Stimulated activated CD8-positive, alpha-beta memory T cell treated with anti-CD3 and anti-CD28 coated beads, Interleukin-4, amount 100 ng/mL, for 48 hours (primary cell): ENCODE data around the gene MARK2.
"Not testable (repeated sequence)": the region's sequence is repeated elsewhere in the genome, so short reads cannot be mapped to it uniquely, and the experiment has no call there.

Experiments used
- DNase-seq: peaks from one replicate; pipeline ENCODE4 v3.0.0-alpha.2; 2020

Gene MARK2

DNA sequence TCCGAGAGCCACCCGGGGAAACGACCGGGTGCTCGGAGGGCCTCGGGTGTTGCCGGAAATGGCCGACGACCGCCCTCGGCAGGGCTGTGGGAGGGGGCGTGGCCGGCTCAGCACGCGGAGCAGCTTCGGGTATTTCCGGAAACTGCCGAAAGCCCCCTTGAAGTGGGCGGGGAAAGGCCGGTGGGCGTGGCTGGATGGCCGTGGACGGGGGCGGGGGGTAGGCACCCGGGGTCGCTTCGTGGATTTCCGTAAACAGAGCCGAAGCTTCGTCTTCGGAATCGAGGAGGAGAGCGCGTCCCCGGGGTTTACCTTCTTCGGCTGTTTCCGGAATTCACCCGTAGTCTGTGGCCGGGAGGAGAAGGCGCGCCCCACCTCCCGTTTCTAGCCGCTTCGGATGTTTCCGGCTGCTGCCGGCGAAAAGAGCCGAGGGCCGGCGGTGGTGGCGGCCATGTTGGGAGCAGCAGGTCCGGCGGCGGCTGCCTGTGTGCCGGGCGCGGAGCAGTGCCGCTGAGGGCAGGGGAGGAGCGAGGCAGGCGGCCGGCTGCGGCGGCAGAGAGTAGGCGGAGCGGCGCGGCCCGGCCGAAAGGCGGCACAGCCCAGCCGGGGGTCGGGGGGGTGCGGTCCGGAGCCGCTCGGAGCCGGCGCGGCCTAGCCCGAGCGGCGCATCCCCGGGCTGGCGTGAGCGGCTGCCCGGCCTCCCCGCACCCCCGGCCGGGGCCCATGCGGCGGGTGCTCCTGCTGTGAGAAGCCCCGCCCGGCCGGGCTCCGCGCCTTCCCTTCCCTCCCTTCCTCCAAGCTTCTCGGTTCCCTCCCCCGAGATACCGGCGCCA is at the start of gene MARK2:
Gene MARK2, plus strand, starts transcription at position 433 of the 830 bp plus-strand sequence. Its CDS starts 397 bp downstream, at position 830.
- DNase-seq = peak; percentile 100

DNA sequence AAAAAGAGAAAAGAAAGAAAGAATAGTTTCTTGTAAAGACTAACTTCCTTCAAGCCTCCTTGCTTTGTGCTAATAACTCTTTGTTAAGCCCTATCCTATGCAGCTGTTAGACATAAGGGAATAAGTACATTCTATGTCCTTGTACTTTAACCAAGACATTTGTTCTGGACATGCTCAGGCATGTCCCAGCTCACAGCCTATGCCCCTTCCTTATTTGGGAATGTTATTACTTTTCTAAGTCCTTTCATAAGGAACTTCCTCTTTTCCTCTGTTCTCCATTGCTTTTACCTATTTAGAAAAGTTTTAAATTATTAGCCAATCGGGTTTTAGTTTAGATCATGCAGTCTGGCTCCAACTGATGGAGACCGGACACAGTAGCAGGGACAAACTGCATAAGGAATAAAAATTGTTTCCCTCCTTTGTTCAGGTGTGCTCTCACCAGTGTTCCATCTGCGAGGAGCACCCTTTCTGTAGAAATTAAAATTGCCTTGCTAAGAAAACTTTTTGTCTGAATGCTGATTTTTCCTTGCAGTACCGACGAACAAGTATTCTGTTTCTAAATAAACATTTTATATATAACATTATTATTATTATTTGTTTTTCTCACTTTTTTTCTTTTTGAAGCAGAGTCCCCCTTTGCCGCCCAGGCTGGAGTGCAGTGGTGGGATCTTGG is 47.3 kb upstream of the MARK2 start:
- DNase-seq = no peak

DNA sequence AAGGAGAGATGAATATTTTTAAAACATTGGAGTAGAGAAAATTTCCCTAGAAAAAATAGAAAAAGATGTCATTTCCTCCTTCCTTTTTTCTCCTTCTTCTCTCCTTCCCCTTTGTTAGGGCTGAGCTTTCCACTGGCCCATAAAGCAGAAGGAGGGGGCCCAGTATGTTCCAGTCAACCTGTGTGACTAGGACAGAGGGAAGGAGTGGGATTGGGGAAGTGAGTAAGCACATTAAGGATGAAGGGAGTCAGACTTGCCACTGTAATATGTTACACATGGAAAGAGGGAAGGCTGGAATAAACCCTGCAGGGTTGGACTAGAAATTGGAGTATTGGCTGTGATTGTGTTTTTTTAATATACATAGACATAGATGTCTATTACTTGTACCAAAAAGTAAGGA is 45.7 kb upstream of the MARK2 start:
- DNase-seq = no peak

DNA sequence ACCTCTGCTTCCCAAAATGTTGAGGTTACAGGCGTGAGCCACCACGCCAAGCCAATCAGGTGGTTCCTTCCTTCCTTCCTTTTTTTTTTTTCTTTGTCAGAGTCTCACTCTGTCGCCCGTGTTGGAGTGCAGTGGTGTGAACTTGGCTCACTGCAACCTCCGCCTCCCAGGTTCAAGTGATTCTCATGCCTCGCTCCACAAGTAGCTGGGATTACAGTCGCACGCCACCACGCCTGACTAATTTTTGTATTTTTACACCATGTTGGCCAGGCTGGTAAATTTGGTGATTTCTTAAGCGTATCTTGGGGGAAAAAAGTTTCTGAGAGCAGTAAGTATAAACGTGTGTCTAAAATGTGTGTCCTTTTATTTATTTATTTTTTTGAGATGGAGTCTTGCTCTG is 43.8 kb upstream of the MARK2 start:
- DNase-seq = no peak

DNA sequence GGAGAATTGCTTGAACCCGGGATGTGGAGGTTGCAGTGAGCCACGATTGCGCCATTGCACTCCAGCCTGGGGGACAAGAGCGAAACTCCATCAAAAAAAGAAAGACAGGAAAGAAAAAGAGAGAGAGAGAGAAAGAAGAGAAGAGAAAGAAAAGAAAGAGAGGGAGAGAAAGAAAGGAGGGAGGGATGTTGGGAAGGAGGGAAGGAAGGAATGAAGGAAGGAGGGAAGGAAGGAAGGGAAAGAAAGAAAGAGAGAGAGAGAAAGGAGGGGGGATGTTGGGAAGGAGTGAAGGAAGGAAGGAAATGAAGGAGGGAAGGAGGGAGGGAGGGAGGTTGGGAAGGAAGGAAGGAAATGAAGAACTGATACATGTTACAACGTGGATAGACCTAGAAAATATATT is 38.0 kb upstream of the MARK2 start:
- DNase-seq = no peak

DNA sequence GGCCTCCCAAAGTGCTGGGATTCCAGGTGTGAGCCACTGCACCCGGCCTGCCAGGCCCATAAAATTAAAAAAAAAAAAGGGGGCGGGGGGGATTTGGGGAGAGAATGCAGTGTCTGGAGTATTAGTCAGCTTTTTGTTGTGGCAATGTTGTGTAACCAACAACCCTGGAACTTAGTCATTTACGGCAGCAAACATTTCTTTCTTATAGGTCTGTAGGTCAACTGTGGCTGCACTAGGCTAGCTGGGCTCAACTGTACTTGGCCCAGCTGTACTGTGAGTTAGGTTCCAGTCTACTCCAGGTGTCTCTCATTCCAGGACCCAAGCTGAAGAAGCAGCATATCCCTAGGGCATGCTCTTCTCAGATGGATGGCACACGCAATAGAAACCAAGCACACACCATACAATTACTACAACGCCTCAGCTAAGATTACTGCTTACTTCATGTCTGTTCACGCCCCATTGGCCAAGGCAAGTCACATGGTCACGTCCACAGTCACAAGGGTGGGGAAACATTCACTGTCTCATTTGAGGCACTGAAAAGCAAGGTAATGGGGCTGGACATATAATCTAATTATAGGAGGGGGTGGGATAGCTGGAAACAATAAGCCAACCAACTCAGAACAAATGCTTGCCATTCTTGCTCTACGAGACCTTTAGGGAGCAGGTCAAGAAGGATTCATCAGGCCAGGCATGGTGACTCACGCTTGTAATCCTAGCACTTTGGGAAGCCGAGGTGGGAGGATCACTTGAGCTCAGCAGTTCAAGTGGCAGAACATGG is 36.1 kb upstream of the MARK2 start:
- no peak for DNase-seq

DNA sequence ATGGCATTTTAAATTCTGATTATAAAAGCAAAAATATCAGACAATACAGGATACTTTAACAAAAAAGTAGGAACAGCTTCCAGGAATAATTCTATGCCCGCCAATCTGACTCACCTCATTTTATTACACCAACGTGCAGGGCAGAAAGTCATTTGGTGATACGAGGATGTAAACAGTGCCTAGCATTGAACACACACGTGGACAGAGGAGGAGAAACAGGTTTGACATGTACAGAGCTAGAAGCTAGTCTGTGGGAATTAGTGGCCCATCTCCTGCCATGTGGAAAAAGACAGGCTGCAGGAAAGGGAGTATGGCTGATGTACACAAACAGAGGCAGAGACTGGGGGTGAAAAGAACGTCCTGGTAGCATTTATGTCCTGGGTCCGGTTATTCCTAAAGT is 34.7 kb upstream of the MARK2 start:
- no peak for DNase-seq

DNA sequence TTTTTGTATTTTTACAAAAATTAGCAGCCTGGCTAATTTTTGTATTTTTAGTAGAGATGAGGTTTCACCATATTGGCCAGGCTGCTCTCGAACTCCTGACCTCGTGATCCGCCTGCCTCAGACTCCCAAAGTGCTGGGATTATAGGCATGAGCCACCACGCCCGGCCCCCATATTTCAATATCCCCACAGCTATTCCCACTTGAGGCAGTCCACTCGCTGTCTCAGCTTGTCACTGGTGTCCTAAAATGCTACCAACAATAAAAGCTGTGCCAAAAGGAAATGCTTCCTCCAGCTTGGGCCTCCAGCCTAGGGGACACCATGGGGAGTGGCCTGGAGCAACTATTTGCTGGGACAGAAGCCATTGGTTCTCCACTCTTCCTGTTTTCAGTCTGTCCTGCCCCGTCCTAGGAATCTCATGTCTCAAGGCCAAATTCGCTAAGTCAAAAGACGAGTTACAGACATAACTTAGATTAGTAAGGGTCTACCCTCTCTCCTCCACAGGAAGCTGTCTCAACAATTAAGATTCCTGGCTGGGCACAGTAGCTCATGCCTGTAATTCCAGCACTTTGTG is 33.0 kb upstream of the MARK2 start:
- no peak for DNase-seq

DNA sequence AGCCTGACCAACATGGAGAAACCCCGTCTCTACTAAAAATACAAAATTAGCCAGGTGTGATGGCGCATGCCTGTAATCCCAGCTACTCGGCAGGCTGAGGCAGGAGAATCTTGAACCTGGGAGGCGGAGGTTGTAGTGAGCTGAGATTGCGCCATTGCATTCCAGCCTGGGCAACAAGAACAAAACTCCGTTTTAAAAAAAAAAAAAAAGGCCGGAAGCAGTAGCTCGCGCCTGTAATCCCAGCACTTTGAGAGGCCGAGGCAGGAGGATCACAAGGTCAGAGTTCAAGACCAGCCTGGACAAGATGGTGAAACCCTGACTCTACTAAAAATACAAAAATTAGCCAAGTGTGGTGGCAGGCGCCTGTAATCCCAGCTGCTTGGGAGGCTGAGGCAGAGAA is 28.5 kb upstream of the MARK2 start:
- not testable (repeated sequence) for DNase-seq

DNA sequence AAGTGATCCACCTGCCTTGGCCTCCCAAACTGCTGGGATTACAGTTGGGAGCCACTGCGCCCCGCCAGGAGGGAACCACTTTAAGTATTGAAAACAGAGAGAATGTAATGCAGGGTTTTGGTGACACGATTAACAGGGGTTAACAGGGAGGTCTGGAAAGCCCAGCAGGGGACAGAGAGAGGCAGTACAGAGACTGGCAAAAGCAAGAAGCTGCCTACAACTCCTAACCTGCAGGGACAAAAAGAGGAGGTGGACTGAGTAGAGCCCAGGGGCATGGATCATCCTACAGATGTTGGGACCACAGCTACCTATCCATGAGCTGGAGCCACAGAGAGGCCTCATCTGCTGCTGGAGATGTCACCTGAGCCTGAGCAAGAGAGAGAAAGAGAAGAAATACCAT is 27.4 kb upstream of the MARK2 start:
- no peak for DNase-seq

DNA sequence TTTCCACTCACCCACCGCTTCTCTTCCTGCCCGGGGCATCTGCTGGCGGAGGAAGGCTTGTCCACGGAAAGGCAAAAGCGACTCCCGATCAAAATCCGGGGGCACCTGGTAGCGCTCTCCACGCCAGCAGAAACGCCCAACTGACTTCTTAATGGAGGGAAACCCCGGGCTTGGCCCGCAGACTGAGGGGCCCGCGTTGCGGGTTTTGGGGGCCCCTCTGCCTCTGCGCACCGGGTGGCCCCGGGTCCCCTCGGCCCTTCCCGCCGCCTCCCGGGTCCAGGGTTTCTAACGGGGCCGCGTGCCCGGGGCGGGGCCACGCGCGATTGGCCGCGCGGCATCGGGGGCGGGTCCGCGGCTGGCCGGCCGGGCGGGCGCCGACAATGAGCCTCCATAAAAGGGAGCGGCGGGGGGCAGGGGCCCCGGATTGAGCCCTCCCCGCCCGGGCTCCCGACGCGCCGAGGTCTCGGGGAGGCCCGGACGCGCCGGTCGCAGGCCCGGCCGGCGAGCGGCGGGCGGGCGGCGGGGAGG is 25.8 kb upstream of the MARK2 start, which contains the start of gene SPINDOC:
Gene SPINDOC, plus strand, starts transcription at position 422 of the 528 bp plus-strand sequence. CDS start 231 bp downstream, outside the sequence.
- peak; percentile 82 for DNase-seq

DNA sequence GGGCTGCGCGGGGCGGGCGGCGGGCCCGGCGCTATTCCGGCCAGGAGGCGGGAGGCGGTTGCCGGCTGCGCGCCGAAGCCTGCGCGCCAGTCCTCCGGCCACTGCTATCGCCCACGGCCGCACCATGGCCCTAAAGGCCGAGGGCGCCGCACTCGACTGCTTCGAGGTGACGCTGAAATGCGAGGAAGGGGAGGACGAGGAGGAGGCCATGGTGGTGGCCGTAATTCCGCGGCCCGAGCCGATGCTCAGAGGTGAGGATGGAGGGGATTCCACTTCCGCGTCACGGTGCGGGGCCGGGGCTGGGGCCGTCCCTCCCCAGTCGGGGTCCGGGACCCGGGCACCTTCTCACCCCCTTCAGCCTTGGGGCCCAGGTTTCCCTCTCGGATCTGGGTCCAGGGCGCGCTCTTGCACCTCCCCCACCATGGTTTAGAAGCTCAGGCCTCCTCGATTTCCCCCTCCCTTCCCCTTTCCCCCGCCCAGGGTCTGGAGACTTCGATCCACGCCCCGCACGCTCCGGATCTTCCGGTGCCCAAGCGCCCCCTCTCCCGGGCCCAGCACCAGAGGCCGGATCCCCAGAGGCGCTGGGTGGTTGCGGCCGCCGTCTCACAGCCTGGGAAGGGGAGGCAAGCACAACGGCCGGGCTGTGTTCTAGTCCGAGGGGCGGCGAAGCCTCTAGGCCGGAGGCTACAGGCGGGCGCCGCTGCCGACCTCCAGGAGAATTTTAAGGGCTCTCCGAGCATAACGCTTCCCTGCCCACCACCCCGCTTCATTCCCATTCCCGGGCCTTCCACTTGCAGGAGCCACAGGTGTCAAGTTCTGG is 25.1 kb upstream of the MARK2 start:
- peak; percentile 63 for DNase-seq

DNA sequence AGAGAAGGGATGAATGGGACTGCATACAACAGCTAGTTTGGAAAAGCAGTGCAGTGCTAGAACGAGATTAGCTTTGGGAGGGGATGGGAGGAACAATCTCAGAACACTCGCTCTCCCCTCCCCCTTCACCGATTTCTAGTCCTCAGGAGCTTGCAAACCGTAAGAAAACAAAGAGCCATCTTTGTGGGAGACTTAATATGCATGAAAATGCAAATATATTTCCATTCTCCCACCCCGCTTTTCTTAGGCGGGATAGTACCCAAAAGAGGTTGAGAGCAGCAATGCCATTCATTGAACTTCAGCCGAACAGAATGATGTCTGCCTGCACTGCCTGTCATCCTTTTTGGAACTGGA is 24.6 kb upstream of the MARK2 start:
- DNase-seq = no peak

DNA sequence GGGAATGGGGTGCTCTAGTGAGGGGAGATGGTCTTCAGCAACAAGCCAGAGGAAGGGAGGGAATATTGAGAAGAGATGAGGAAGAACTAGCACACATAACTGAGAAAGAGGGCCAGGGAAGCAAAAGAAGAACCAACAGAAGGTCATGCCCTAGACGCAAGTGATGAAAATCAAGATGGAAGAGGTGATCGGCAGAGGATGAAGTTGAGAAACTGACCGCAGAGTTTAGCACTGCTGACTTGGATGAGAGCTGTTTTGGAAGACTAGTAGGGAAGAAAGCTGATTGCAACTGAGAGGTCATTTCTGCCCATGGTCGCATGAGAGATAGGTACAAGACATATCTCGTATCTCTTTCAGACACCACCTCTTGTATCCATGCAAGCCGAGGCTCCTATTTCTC is 22.7 kb upstream of the MARK2 start:
- DNase-seq = no peak

DNA sequence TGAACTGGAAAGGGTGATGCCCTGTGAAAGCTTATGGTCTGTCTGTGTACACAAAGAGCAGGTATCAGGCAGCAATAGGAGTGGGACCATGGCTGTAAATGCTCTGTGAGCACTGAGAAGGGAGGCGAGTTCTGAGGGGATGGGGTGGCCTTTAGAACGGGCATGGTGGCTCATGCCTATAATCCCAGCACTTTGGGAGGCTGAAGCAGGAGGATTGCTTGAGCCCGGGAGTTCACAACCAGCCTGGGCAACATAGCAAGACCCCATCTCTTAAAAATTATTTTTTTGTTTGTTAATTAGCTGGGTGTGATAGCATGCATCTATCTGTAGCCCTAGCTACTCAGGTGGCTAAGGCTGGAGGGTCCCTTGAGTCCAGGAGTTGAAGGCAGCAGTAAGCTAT is 22.2 kb upstream of the MARK2 start:
- no peak for DNase-seq

DNA sequence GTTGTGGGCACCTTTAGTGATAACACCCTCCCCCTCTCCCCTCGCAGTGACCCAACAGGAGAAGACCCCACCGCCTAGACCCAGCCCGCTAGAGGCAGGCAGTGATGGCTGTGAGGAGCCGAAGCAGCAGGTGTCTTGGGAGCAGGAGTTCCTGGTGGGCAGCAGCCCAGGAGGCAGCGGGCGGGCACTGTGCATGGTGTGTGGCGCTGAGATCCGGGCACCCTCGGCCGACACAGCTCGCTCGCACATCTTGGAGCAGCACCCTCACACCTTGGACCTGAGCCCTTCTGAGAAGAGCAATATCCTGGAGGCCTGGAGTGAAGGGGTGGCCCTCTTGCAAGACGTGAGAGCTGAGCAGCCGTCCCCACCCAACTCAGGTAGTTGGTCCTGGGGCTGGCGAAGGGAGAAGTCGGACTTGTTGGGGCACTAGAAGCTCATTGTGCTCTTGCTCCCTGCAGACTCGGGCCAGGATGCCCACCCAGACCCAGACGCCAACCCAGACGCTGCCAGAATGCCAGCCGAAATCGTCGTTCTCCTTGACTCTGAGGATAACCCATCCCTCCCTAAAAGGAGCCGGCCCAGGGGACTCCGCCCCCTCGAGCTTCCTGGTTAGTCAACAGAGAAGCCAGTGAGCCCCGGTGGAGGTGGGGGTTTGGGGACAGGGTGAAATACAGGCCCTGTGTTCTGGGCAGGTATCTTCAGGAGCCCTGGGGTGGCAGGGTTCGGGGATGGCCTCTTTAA is 21.0 kb upstream of the MARK2 start:
- DNase-seq = no peak

DNA sequence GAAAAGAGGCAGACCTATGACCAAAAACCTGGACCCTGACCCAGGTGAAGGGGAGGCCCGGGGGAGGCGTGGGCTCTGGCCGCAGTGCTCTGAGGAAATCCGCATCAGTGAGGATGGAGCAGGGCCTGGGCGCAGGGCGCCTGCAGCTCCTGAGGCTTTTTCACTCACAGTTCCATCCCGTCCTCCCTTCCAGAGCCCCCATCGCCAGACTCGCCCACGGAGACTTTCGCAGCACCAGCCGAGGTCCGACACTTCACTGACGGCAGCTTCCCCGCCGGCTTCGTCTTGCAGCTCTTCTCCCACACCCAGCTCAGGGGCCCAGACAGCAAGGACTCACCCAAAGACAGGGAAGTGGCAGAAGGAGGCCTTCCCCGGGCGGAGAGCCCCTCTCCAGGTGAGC is 20.3 kb upstream of the MARK2 start:
- no peak for DNase-seq

DNA sequence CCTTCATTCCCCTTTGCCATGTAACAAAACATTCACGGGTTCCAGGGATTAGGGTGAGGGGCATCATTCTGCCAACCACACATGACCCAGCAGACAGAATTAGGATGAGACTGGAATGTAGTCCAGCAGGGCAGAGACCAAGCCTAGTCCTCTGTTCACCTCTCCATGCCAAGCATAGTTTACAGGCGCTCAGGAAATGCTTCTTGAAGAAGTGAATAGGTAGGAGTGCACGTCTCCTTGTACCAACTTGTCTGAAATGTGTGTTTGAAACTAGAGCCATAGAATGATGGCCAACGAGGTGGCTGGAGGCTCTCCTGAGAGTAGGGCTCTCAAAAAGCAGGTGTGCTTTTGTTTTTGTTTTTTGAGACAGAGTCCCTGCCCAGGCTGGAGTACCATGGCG is 17.5 kb upstream of the MARK2 start:
- DNase-seq = no peak

DNA sequence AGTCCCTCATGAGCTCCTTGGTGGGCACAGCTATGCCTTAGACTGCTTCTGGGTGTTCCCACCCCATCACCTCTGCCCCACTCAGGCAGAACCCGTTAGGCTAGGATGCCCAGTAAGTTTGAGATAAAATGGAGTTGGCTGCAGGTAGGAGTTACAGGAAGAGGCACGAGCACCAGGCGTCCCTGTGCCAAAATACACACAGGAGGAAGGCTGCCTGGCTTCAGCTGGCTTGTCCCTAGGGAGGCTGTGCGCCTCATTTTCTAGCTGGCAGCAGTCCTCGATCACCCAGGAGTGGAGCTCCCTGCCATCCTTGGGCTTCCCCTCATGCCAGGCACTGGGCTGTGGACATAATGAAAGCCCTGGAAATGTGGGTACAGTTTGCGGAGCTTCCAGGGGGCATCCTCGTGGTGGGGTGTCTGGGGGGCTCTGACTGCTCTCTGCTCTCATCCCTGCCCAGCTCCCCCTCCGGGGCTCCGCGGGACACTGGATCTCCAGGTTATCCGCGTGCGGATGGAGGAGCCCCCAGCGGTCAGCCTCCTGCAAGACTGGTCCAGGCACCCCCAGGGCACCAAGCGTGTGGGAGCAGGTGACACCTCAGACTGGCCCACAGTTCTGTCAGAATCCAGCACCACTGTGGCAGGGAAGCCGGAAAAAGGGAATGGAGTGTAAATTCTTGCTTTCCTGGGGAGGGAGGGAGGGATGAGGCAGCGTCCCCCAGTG is 12.3 kb upstream of the MARK2 start:
- DNase-seq = no peak

DNA sequence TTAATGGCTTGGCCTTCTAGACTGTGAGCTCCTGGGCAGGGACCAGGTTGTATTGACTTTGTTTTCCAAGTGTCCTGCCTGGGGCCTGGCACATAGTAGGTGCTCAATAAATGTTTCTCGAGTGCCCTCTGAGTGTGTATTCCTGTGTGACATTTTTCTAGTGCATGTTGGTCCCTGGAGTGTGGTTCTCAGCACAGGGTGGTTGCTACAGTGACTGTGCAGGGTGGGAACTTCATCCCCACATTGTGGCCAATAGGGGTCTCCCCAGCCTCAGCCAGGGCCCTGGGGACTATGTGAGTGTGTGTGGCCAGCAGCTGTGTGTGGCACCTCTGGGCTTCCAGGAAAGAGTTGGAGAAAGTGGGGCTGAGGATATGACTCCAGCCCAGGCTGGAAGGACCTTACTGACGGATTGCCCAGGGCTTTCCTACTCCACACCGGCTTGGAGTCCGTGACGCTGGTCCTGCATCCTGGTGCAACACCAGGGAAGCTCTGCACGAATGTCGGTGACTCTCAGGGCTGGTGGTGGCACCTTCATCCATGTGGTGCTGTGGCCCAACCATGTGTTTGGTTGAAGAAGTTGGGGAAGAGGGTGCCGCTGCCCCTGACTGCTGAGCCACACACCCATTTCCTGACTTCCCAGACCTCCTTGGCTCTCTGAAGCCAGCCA is 9.0 kb upstream of the MARK2 start:
- no peak for DNase-seq
